ENCODE results near the gene SLC12A3.
"Not testable (repeated sequence)": the region's sequence is repeated elsewhere in the genome, so short reads cannot be mapped to it uniquely, and the experiment has no call there.

SLC12A3 gene

GRCh38 chr16:56870276-56870888 is 5.4 kb downstream of the SLC12A3 start:
- no peak for DNase-seq

GRCh38 chr16:56871172-56871593 is 6.2 kb downstream of the SLC12A3 start:
- no peak for DNase-seq

- DNase-seq, result no peak
Observed at GRCh38 chr16:56872863-56873391, 7.9 kb downstream of the SLC12A3 start.

- no peak for DNase-seq
Observed at GRCh38 chr16:56874800-56875199, 9.8 kb downstream of the SLC12A3 start.

- no peak for DNase-seq
Observed at GRCh38 chr16:56876048-56876447, 11.0 kb downstream of the SLC12A3 start.

GRCh38 chr16:56877486-56878182 is 12.6 kb downstream of the SLC12A3 start:
- no peak for DNase-seq

- no peak for DNase-seq
Observed at GRCh38 chr16:56878282-56878854, 13.4 kb downstream of the SLC12A3 start.

GRCh38 chr16:56879276-56879675 is 14.3 kb downstream of the SLC12A3 start:
- DNase-seq, result no peak

- no peak for DNase-seq
Observed at GRCh38 chr16:56880176-56880575, 15.2 kb downstream of the SLC12A3 start.

- no peak for DNase-seq
Observed at GRCh38 chr16:56880685-56881084, 15.7 kb downstream of the SLC12A3 start.

- DNase-seq, result no peak
Observed at GRCh38 chr16:56882077-56882800, 17.2 kb downstream of the SLC12A3 start.

- no peak for DNase-seq
Observed at GRCh38 chr16:56883586-56883985, 18.6 kb downstream of the SLC12A3 start.

- no peak for DNase-seq
Observed at GRCh38 chr16:56884026-56884582, 19.1 kb downstream of the SLC12A3 start.

- not testable (repeated sequence) for DNase-seq
Observed at GRCh38 chr16:56884929-56885328, 19.9 kb downstream of the SLC12A3 start.

- no peak for DNase-seq
Observed at GRCh38 chr16:56885446-56886162, 20.6 kb downstream of the SLC12A3 start.

GRCh38 chr16:56886296-56886695 is 21.3 kb downstream of the SLC12A3 start:
- DNase-seq, result no peak

- no peak for DNase-seq
Observed at GRCh38 chr16:56886826-56887225, 21.8 kb downstream of the SLC12A3 start.

GRCh38 chr16:56888806-56889205 is 23.8 kb downstream of the SLC12A3 start:
- no peak for DNase-seq

GRCh38 chr16:56889206-56889605 is 24.2 kb downstream of the SLC12A3 start:
- no peak for DNase-seq

- DNase-seq, result no peak
Observed at GRCh38 chr16:56891685-56892084, 26.7 kb downstream of the SLC12A3 start.

- no peak for DNase-seq
Observed at GRCh38 chr16:56892705-56893104, 27.7 kb downstream of the SLC12A3 start.

GRCh38 chr16:56894331-56894917 is 29.4 kb downstream of the SLC12A3 start:
- no peak for DNase-seq

All from activated CD4-positive, alpha-beta T cell treated with anti-CD3 and anti-CD28 coated beads, Interleukin-2, amount 50 U/mL, for 1 hour (primary cell).